GM12864 (cell line): Measurements from ENCODE around the gene TET1.
"Not testable (repeated sequence)": the region's sequence is repeated elsewhere in the genome, so short reads cannot be mapped to it uniquely, and the experiment has no call there.

Experiments used
- DNase-seq: peaks from one replicate; pipeline ENCODE4 v3.0.0-alpha.2; 2011; ENCODE audit warnings: low read depth
- H3K4me3 ChIP-seq: 2 replicates; pipeline ENCODE4 v1.5.1; 2011; ENCODE audit warnings: mild to moderate bottlenecking, low read depth, low read length, control low read depth
- TF ChIP-seq, protein P1 (sequence below): IDR thresholded peaks from 2 replicates; pipeline ENCODE4 v1.5.1; 2011; ENCODE audit warnings: low read depth, mild to moderate bottlenecking, moderate library complexity, low read length, control low read depth, inconsistent platforms; ENCODE audit errors: missing control alignments

The TET1 gene

DNA sequence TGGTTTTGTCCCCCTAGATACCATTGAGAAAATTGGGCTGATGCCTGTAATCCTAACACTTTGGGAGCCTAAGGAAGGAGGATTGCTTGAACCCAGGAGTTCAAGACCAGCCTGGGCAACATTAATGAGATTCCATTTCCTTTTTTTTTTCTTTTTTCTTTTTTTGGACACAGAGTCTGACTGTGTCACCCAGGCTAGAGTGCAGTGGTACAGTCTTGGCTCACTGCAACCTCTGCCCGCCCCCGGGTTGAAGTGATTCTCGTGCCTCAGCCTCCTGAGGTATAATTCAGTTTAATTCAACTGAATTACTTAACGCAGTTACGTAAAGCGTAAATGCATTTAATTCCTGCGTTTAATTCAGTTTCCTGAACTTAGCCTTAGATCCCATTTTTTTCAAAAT, 174.2 kb downstream of the TET1 start:
- DNase-seq, result no peak
- H3K4me3 ChIP-seq, result no peak overlapping the region
- TF ChIP-seq, protein P1, sequence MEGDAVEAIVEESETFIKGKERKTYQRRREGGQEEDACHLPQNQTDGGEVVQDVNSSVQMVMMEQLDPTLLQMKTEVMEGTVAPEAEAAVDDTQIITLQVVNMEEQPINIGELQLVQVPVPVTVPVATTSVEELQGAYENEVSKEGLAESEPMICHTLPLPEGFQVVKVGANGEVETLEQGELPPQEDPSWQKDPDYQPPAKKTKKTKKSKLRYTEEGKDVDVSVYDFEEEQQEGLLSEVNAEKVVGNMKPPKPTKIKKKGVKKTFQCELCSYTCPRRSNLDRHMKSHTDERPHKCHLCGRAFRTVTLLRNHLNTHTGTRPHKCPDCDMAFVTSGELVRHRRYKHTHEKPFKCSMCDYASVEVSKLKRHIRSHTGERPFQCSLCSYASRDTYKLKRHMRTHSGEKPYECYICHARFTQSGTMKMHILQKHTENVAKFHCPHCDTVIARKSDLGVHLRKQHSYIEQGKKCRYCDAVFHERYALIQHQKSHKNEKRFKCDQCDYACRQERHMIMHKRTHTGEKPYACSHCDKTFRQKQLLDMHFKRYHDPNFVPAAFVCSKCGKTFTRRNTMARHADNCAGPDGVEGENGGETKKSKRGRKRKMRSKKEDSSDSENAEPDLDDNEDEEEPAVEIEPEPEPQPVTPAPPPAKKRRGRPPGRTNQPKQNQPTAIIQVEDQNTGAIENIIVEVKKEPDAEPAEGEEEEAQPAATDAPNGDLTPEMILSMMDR, result no peak

GRCh38 chr10:68735119-68735518, 175.0 kb downstream of the TET1 start:
- H3K4me3 ChIP-seq, result no peak overlapping the region
- no peak for DNase-seq
- TF ChIP-seq, protein P1, result no peak

GRCh38 chr10:68735739-68736138, 175.6 kb downstream of the TET1 start:
- DNase-seq, H3K4me3 ChIP-seq: not testable (repeated sequence)

DNA sequence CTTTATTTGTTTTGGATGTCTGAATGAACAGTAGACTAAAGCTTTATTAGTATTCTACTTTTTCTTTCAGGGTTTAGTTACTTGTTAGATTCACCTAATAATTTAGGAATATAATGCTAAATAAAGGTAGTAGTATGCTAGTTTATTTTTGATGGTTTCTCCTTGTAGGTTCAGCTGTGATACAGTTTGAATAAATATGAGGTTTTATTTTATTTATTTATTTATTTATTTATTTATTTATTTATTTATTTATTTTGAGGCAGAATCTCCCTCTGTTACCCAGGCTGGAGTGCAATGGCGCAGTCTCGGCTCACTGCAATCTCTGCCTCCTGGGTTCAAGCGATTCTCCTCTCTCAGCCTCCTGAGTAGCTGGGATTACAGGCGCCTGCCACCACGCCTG, 180.5 kb downstream of the TET1 start:
- DNase-seq, H3K4me3 ChIP-seq: not testable (repeated sequence)

GRCh38 chr10:68742397-68742796, 182.3 kb downstream of the TET1 start:
- no peak for DNase-seq
- TF ChIP-seq, protein P1, result no peak

More at GRCh38 chr10:68742397-68742796, 182.3 kb downstream of the TET1 start:
- H3K4me3 ChIP-seq, result no peak overlapping the region
